Esophagus squamous epithelium (tissue), 4 donors: ENCODE results near the gene WRAP73.

Experiments used
- CTCF ChIP-seq, 6 experiments: fragments of 450-650 bp in 4 of 6; fragments of 200-600 bp in 2 of 6; sonication (generic) in 2 of 6; IDR thresholded peaks; one replicate each; pipeline ENCODE4 v1.5.1; 2016 to 2019; ENCODE audit warnings: antibody characterized with exemption in 6 of 6, mild to moderate bottlenecking in 4 of 6, moderate library complexity in 4 of 6
- POLR2A ChIP-seq, 4 donors: fragments of 450-650 bp; IDR thresholded peaks; one replicate each; pipeline ENCODE4 v1.6.1; 2017; ENCODE audit warnings: antibody characterized with exemption in 4 of 4, mild to moderate bottlenecking in 4 of 4, moderate library complexity in 3 of 4

GRCh38 chr1:3675436-3675835 lies 25.5 kb upstream of the WRAP73 start:
- TF ChIP-seq CTCF (IDR thresholded peaks at IDR 0.05) (no peak), POLR2A (IDR thresholded peaks at IDR 0.05) (no peak)
